Neuron (in vitro differentiated cells): ENCODE measurements around the gene TNIK.
"Not testable (repeated sequence)": the region's sequence is repeated elsewhere in the genome, so short reads cannot be mapped to it uniquely, and the experiment has no call there.

Experiments used
- H2AFZ ChIP-seq: one replicate; pipeline ENCODE4 v1.6.1; 2013; ENCODE audit warnings: low read depth, mild to moderate bottlenecking, inconsistent platforms, low read length, moderate library complexity
- H3K27me3 ChIP-seq: one replicate; pipeline ENCODE4 v1.6.1; 2013; ENCODE audit warnings: low read length; ENCODE audit not compliant: insufficient read depth
- H3K36me3 ChIP-seq: one replicate; pipeline ENCODE4 v1.6.1; 2013; ENCODE audit warnings: low read length; ENCODE audit not compliant: insufficient read depth
- H3K4me1 ChIP-seq: one replicate; pipeline ENCODE4 v1.6.1; 2013; ENCODE audit warnings: low read length; ENCODE audit not compliant: insufficient read depth
- H3K4me3 ChIP-seq: 2 replicates; pipeline ENCODE4 v1.5.1; 2013; ENCODE audit warnings: mild to moderate bottlenecking, low read length, moderate library complexity
- H3K9me3 ChIP-seq: one replicate; pipeline ENCODE4 v1.6.1; 2013; ENCODE audit warnings: low read length

Gene TNIK

GRCh38 chr3:171317171-171317570, 143.0 kb downstream of the TNIK start:
- H3K4me1 ChIP-seq: peaks cover 24% of the 10 kb centered on the region
- no peaks in the 10 kb centered on the region for H3K27me3 ChIP-seq
- no peak overlapping the region for H3K4me3 ChIP-seq
- no peaks in the 10 kb centered on the region for H3K9me3 ChIP-seq
- H3K36me3 ChIP-seq: no peaks in the 10 kb centered on the region
- no peak overlapping the region for H2AFZ ChIP-seq

- no peaks in the 10 kb centered on the region for H3K9me3 ChIP-seq
- no peaks in the 10 kb centered on the region for H3K27me3 ChIP-seq
- H3K36me3 ChIP-seq: no peaks in the 10 kb centered on the region
- H3K4me3 ChIP-seq: no peak overlapping the region
- no peak overlapping the region for H2AFZ ChIP-seq
- peaks cover 13% of the 10 kb centered on the region for H3K4me1 ChIP-seq
Observed at GRCh38 chr3:171315919-171316318, 144.3 kb downstream of the TNIK start.

DNA sequence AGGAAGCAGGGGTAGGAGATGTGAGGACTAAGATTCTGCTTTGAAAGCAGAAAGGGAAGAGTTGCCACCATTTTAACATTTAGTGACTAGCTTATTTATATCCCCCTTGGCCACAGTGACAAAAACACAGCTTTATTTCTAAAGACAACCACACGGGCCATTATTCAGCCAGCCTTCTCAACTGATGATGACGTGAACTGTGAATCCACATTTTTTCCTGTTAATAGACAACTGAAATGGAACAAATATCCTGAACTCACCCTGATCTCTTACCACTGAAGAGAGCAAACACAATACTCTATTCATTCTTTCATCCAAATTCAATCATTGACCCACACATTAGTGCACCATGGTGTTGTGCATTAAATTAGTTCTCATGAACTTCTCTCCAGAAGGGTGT, 145.1 kb downstream of the TNIK start:
- peaks cover 12% of the 10 kb centered on the region for H3K4me1 ChIP-seq
- H3K27me3 ChIP-seq: no peaks in the 10 kb centered on the region
- no peak overlapping the region for H3K4me3 ChIP-seq
- H2AFZ ChIP-seq: no peak overlapping the region
- H3K9me3 ChIP-seq: no peaks in the 10 kb centered on the region
- H3K36me3 ChIP-seq: no peaks in the 10 kb centered on the region

- H3K4me1 ChIP-seq: peaks cover 13% of the 10 kb centered on the region
- H3K9me3 ChIP-seq: no peaks in the 10 kb centered on the region
- H3K27me3 ChIP-seq: no peaks in the 10 kb centered on the region
- no peak overlapping the region for H3K4me3 ChIP-seq
- H2AFZ ChIP-seq: no peak overlapping the region
- no peaks in the 10 kb centered on the region for H3K36me3 ChIP-seq
Observed at GRCh38 chr3:171314341-171314740, 145.9 kb downstream of the TNIK start.

- H3K4me3 ChIP-seq: no peak overlapping the region
Observed at GRCh38 chr3:171313702-171314101, 146.5 kb downstream of the TNIK start.

GRCh38 chr3:171312741-171313140, 147.5 kb downstream of the TNIK start:
- no peaks in the 10 kb centered on the region for H3K36me3 ChIP-seq

More at GRCh38 chr3:171313702-171314101, 146.5 kb downstream of the TNIK start:
- no peak overlapping the region for H2AFZ ChIP-seq
- no peaks in the 10 kb centered on the region for H3K27me3 ChIP-seq
- peaks cover 13% of the 10 kb centered on the region for H3K4me1 ChIP-seq
- no peaks in the 10 kb centered on the region for H3K36me3 ChIP-seq
- no peaks in the 10 kb centered on the region for H3K9me3 ChIP-seq

GRCh38 chr3:171311784-171312183, 148.4 kb downstream of the TNIK start:
- no peaks in the 10 kb centered on the region for H3K9me3 ChIP-seq
- no peaks in the 10 kb centered on the region for H3K36me3 ChIP-seq
- peaks cover 15% of the 10 kb centered on the region for H3K4me1 ChIP-seq
- no peak overlapping the region for H3K4me3 ChIP-seq
- no peak overlapping the region for H2AFZ ChIP-seq
- no peaks in the 10 kb centered on the region for H3K27me3 ChIP-seq

More at GRCh38 chr3:171312741-171313140, 147.5 kb downstream of the TNIK start:
- no peak overlapping the region for H2AFZ ChIP-seq
- H3K4me1 ChIP-seq: peaks cover 13% of the 10 kb centered on the region
- H3K27me3 ChIP-seq: no peaks in the 10 kb centered on the region
- H3K4me3 ChIP-seq: no peak overlapping the region
- no peaks in the 10 kb centered on the region for H3K9me3 ChIP-seq

- Histone ChIP-seq H3K4me3 (no peak overlapping the region), H3K36me3 (no peaks in the 10 kb centered on the region), H3K9me3 (no peaks in the 10 kb centered on the region), H3K27me3 (no peaks in the 10 kb centered on the region), H2AFZ (no peak overlapping the region), H3K4me1 (peaks cover 17% of the 10 kb centered on the region)
Observed at GRCh38 chr3:171309906-171310359, 150.3 kb downstream of the TNIK start.

- H3K9me3 ChIP-seq: no peaks in the 10 kb centered on the region
- H3K27me3 ChIP-seq: no peaks in the 10 kb centered on the region
Observed at GRCh38 chr3:171307988-171308387, 152.2 kb downstream of the TNIK start.

GRCh38 chr3:171307046-171307585, 153.1 kb downstream of the TNIK start:
- H3K36me3 ChIP-seq: no peaks in the 10 kb centered on the region
- no peaks in the 10 kb centered on the region for H3K9me3 ChIP-seq
- H3K4me1 ChIP-seq: peaks cover 15% of the 10 kb centered on the region
- no peak overlapping the region for H2AFZ ChIP-seq
- peak overlapping the region; percentile 21 for H3K4me3 ChIP-seq
- H3K27me3 ChIP-seq: no peaks in the 10 kb centered on the region

More at GRCh38 chr3:171307988-171308387, 152.2 kb downstream of the TNIK start:
- no peaks in the 10 kb centered on the region for H3K36me3 ChIP-seq
- H2AFZ ChIP-seq: no peak overlapping the region
- H3K4me1 ChIP-seq: peaks cover 15% of the 10 kb centered on the region
- no peak overlapping the region for H3K4me3 ChIP-seq

DNA sequence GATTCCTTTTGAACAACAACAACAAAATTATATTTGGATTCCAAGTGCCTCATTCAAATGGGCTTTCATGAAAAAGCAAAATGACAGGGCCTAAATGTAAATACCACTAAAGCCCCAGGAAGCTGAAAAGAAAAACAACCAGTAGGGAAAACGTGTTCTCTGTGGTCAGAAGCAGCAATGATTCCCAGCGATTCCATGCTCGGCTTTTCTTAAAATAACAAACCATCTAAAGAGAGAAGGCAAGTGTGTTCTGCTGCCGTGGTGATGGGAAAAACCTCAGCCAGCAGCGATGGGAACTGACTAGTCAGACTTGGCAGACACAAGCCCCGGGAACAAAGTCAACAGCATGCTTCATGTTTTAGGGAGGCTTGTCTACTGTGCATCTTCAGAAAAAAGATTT, 153.6 kb downstream of the TNIK start:
- H3K27me3 ChIP-seq: no peaks in the 10 kb centered on the region
- no peaks in the 10 kb centered on the region for H3K36me3 ChIP-seq
- peak overlapping the region; percentile 21 for H3K4me3 ChIP-seq
- H2AFZ ChIP-seq: no peak overlapping the region
- peaks cover 15% of the 10 kb centered on the region for H3K4me1 ChIP-seq
- H3K9me3 ChIP-seq: no peaks in the 10 kb centered on the region

- peaks cover 15% of the 10 kb centered on the region for H3K4me1 ChIP-seq
- H3K36me3 ChIP-seq, H3K4me3 ChIP-seq, H3K9me3 ChIP-seq, H3K27me3 ChIP-seq, H2AFZ ChIP-seq: not testable (repeated sequence)
Observed at GRCh38 chr3:171305823-171306222, 154.4 kb downstream of the TNIK start.

GRCh38 chr3:171304498-171304897, 155.7 kb downstream of the TNIK start:
- H3K4me1 ChIP-seq, H2AFZ ChIP-seq, H3K9me3 ChIP-seq, H3K27me3 ChIP-seq, H3K36me3 ChIP-seq, H3K4me3 ChIP-seq: not testable (repeated sequence)

DNA sequence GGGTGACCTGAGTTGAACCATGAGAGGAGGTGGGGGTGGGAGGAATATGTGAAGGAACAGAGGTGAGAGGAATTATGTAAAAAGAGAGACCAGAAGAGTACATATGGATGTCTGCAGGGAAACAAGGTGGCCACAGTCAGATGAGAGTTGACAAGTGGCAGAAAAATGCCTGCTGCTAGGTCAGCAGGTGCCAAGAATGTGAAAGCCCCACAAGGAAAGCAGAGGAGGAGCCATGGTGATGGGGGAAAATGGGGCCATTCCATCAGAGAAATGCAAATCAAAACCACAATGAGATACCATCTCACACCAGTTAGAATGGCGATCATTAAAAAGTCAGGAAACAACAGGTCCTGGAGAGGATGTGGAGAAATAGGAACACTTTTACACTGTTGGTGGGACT, 156.2 kb downstream of the TNIK start:
- H2AFZ ChIP-seq, H3K27me3 ChIP-seq, H3K36me3 ChIP-seq, H3K4me1 ChIP-seq, H3K4me3 ChIP-seq, H3K9me3 ChIP-seq: not testable (repeated sequence)
